SK-N-SH (cell line): ENCODE data around the gene MMP24OS.
"Not testable (repeated sequence)": the region's sequence is repeated elsewhere in the genome, so short reads cannot be mapped to it uniquely, and the experiment has no call there.

ENCODE experiments used
- CTCF ChIP-seq: fragments of 200-600 bp; sonication (generic); IDR thresholded peaks from 2 replicates; pipeline ENCODE4 v1.6.1; 2017; ENCODE audit warnings: antibody characterized with exemption, mild to moderate bottlenecking, moderate library complexity
- EZH2phosphoT487 ChIP-seq: fragments of 200-600 bp; sonication (generic); IDR thresholded peaks from 2 replicates; pipeline ENCODE4 v1.6.1; 2017; ENCODE audit warnings: low read depth, mixed run types, mild to moderate bottlenecking, antibody characterized with exemption, moderate library complexity, borderline replicate concordance
- FOXM1 ChIP-seq: IDR thresholded peaks from 2 replicates; pipeline ENCODE4 v1.4.0; 2012; ENCODE audit warnings: low read depth, mild to moderate bottlenecking
- MAX ChIP-seq: IDR thresholded peaks from 2 replicates; pipeline ENCODE4 v1.4.0; 2012; ENCODE audit warnings: low read depth
- POLR2AphosphoS5 ChIP-seq: IDR thresholded peaks from 2 replicates; pipeline ENCODE4 v1.6.1; 2012; ENCODE audit warnings: low read depth, low read length
- RFX5 ChIP-seq: IDR thresholded peaks from 2 replicates; pipeline ENCODE4 v1.6.1; 2012; ENCODE audit warnings: mild to moderate bottlenecking, improper control_type of control experiment, low read length
- RXRA ChIP-seq: IDR thresholded peaks from 2 replicates; pipeline ENCODE4 v1.4.0; 2012; ENCODE audit warnings: low read depth, mild to moderate bottlenecking, borderline replicate concordance
- SIN3A ChIP-seq: IDR thresholded peaks from 2 replicates; pipeline ENCODE4 v1.6.1; 2012; ENCODE audit warnings: low read depth, mild to moderate bottlenecking, low read length, moderate library complexity, borderline replicate concordance
- TAF1 ChIP-seq: IDR thresholded peaks from 2 replicates; pipeline ENCODE4 v1.6.1; 2012; ENCODE audit warnings: low read depth, mild to moderate bottlenecking, low read length, moderate library complexity, borderline replicate concordance
- USF1 ChIP-seq: IDR thresholded peaks from 2 replicates; pipeline ENCODE4 v1.4.0; 2012; ENCODE audit warnings: low read depth, borderline replicate concordance
- YY1 ChIP-seq: IDR thresholded peaks from 2 replicates; pipeline ENCODE4 v1.4.0; 2012; ENCODE audit warnings: low read depth, mild to moderate bottlenecking
- ZBTB33 ChIP-seq: IDR thresholded peaks from 2 replicates; pipeline ENCODE4 v1.4.0; 2012; ENCODE audit warnings: low read depth, borderline replicate concordance

- TF ChIP-seq USF1, SIN3A, RXRA, MAX, POLR2AphosphoS5, FOXM1, YY1, RFX5, TAF1, EZH2phosphoT487, CTCF, ZBTB33: not testable (repeated sequence)
These were observed 37.7 kb upstream of the MMP24OS start for GRCh38 chr20:35315632-35316020.
